GM21786 (cell line): ENCODE measurements around the gene SLC25A28.
A peak's percentile ranks its signal among the peaks of the same experiment; 100 is the strongest.

Source experiments
- ATAC-seq: cut with Tn5 transposase; IDR thresholded peaks from one replicate; pipeline ENCODE4 v1.9.1; 2021; ENCODE audit not compliant: unreplicated experiment

SLC25A28 gene

GRCh38 chr10:99619851-99620710 lies at the start of gene SLC25A28:
Gene SLC25A28 (minus strand): TSS chr10:99620439. CDS start chr10:99620335, 104 bp downstream.
- peak; percentile 78 for ATAC-seq

GRCh38 chr10:99667108-99667751 lies 47.0 kb upstream of the SLC25A28 start:
- ATAC-seq, result no peak

GRCh38 chr10:99665304-99665703 lies 45.1 kb upstream of the SLC25A28 start:
- no peak for ATAC-seq

- ATAC-seq, result no peak
Measured at GRCh38 chr10:99661377-99661763, 41.1 kb upstream of the SLC25A28 start.

- ATAC-seq, result no peak
Measured at GRCh38 chr10:99660662-99661376, 40.6 kb upstream of the SLC25A28 start.

GRCh38 chr10:99659868-99660366 lies 39.7 kb upstream of the SLC25A28 start:
- ATAC-seq, result no peak

- peak; percentile 99 for ATAC-seq
Measured at GRCh38 chr10:99659031-99659867, 39.0 kb upstream of the SLC25A28 start, which contains the start of gene ENTPD7. Gene ENTPD7 (plus strand): TSS chr10:99659509. CDS start chr10:99659957, 448 bp downstream.

- ATAC-seq, result no peak
Measured at GRCh38 chr10:99658622-99659030, 38.4 kb upstream of the SLC25A28 start.

GRCh38 chr10:99656199-99657064 lies 36.2 kb upstream of the SLC25A28 start:
- no peak for ATAC-seq

GRCh38 chr10:99654390-99655175 lies 34.3 kb upstream of the SLC25A28 start:
- ATAC-seq, result no peak

GRCh38 chr10:99652800-99653390 lies 32.7 kb upstream of the SLC25A28 start:
- ATAC-seq, result no peak

- ATAC-seq, result no peak
Measured at GRCh38 chr10:99648717-99649116, 28.5 kb upstream of the SLC25A28 start.

GRCh38 chr10:99647601-99648151 lies 27.4 kb upstream of the SLC25A28 start:
- ATAC-seq, result no peak

GRCh38 chr10:99633832-99634231 lies 13.6 kb upstream of the SLC25A28 start:
- ATAC-seq, result no peak

GRCh38 chr10:99631496-99631895 lies 11.3 kb upstream of the SLC25A28 start:
- ATAC-seq, result no peak

- no peak for ATAC-seq
Measured at GRCh38 chr10:99630991-99631390, 10.8 kb upstream of the SLC25A28 start.

- ATAC-seq, result no peak
Measured at GRCh38 chr10:99630433-99630832, 10.2 kb upstream of the SLC25A28 start.

GRCh38 chr10:99629625-99629978 lies 9.4 kb upstream of the SLC25A28 start:
- no peak for ATAC-seq
